HUDEP-2 (cell line): Measurements from ENCODE around the gene ENPEP.

ENCODE experiments used
- DNase-seq, 76 experiments: peaks; one replicate each; lab custom pipeline; 2025; ENCODE audit not compliant: unreplicated experiment in 76 of 76; lab: John Stamatoyannopoulos, UW

The ENPEP gene

DNA sequence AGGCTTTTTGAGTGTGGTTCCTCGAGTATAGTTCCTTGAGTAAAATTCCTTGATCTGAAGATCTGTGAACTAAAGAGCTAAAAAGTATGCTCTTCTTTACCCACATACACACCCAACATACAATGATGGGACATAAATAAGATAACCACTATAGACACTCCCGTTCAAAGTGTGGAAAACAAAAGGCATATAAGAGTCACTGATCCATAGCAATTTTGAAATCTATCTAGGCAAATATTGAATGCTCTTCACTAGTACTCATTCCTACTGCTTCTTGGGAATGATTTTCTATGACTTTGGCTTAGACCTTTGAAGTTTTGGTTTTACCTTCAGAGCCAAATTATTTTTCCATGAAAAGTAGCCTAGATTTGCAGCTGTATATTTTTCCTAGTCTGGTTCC is 120.5 kb downstream of the ENPEP start:
- no peak for DNase-seq

DNA sequence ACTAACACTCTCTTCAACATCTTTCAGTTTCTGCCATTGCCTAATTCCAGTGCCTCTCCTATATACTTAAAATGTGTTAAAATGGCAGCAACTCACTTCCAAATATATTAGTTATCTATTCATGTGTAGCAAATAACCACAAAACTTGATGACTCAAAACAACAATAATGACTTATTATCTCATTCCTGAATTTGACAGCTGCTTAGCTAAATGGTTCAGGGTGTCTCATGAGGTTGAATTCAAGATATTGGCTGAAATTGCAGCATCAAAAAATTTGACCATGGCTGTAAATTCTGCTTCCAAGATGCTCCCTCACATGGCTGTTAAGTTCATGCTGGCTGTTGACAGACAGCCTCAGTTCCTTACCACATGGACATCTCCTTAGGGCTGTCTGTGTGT is 121.6 kb downstream of the ENPEP start:
- DNase-seq, result no peak

- DNase-seq, result no peak
Observed at GRCh38 chr4:110602061-110602460, 126.1 kb downstream of the ENPEP start.

GRCh38 chr4:110605077-110605476 is 129.1 kb downstream of the ENPEP start:
- no peak for DNase-seq

- DNase-seq, result no peak
Observed at GRCh38 chr4:110609044-110609750, 133.2 kb downstream of the ENPEP start.

- DNase-seq, result no peak
Observed at GRCh38 chr4:110610620-110610939, 134.6 kb downstream of the ENPEP start.

DNA sequence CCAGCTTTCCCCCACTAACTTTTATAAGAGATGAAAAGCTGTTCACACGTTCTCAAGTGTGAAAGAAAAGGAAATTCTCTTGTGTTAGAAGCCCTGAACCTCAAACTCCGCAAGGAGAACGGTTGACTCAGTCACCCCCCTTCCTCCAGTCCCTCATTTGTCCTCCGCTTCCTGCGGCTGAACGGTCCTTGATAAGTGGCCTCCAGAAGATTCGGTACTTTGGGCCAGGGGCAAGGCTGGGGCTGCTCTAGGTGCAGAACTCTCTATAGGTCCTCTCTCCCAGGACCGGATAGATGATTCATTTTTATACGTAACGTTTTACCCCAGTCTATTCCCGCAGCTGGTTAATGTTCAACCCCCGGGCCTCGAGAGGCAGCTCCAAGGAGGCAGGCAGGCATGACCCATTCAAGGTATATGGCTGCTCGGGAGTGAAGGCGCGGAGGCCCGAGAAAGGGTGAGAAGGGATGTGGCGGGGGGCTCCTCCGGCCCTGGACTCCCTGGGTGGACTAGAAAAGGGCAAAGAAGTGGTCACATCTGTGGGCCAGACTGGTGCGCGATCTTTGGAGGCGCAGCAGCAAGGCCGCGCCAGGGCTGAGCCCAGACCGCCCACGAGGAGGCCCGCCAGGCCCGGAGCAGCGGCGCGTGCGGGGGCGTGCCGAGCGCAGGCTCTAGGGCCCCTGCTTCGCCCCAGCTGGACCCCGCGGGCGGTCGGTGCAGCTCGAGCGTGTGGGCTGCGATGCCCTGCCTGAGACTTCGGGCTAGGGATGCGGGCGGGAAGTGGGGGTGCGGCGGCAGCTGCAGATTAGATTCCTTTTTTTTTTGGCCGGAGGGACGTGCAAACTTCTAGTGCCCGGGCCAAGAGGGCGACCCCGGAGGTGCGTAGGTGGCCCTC is 135.2 kb downstream of the ENPEP start:
- no peak for DNase-seq

- DNase-seq, result no peak
Observed at GRCh38 chr4:110611968-110612447, 136.1 kb downstream of the ENPEP start.

GRCh38 chr4:110612631-110613269 is 136.8 kb downstream of the ENPEP start:
- DNase-seq, result no peak

- no peak for DNase-seq
Observed at GRCh38 chr4:110613745-110614144, 137.8 kb downstream of the ENPEP start.

GRCh38 chr4:110614173-110614963 is 138.4 kb downstream of the ENPEP start:
- no peak for DNase-seq
